Temporal lobe (tissue), 1 donor: ENCODE results near the gene CSNK1A1L. TPM values are rescaled to one million over a fixed set of nuclear protein-coding genes. Genes with fewer than 3 reads are reported as not detected.

ENCODE experiments used
- total RNA-seq: library from RNA; depleted of rRNA; stranded (reverse); fragments of >200 nt; gene quantifications from one replicate; pipeline ENCODE4 v1.2.3, GENCODE V29; 2014

Gene CSNK1A1L
- total RNA-seq, 1 donor from 2014 or later: not detected

Other genes with a start within 250 kb of the CSNK1A1L start
- gene SMAD9, start 185.4 kb downstream of the CSNK1A1L start, total RNA-seq: 14.8 TPM
- 14.8 TPM for gene ALG5, start 106.3 kb downstream of the CSNK1A1L start, total RNA-seq
- 27.8 TPM for gene EXOSC8, start 104.9 kb downstream of the CSNK1A1L start, total RNA-seq
- 61.0 TPM for gene SUPT20H, start 46.0 kb downstream of the CSNK1A1L start, total RNA-seq